Measurements from ENCODE around the gene LUZP4.

- TF ChIP-seq ATF1 (CRISPR knock-in tag; IDR thresholded peaks at IDR 0.05) (no peak), ZNF425 (CRISPR knock-in tag; conservative IDR thresholded peaks at IDR 0.05) (no peak), IRF1 (CRISPR knock-in tag; IDR thresholded peaks at IDR 0.05) (no peak), CTCF (IDR thresholded peaks at IDR 0.05) (no peak), GABPB1 (CRISPR knock-in tag; IDR thresholded peaks at IDR 0.05) (no peak), MAX (CRISPR knock-in tag; IDR thresholded peaks at IDR 0.05) (no peak), NR2C2 (CRISPR knock-in tag; IDR thresholded peaks at IDR 0.05) (no peak), JUN (CRISPR knock-in tag; IDR thresholded peaks at IDR 0.05) (no peak), ATF2 (CRISPR knock-in tag; IDR thresholded peaks at IDR 0.05; ENCODE audit: borderline replicate concordance, low read depth) (no peak), USF1 (CRISPR knock-in tag; IDR thresholded peaks at IDR 0.05) (no peak), E2F4 (CRISPR knock-in tag; IDR thresholded peaks at IDR 0.05; ENCODE audit: borderline replicate concordance, low read depth) (no peak)
These were observed 23.2 kb upstream of the LUZP4 start for GRCh38 chrX:115266300-115266699.

Measured in WTC11 (cell line).